HG03045 (cell line): Measurements from ENCODE around the gene PTPRM.

Source experiments
- ATAC-seq: cut with Tn5 transposase; IDR thresholded peaks from one replicate; pipeline ENCODE4 v1.9.1; 2021; ENCODE audit warnings: mild to moderate bottlenecking, moderate library complexity; ENCODE audit not compliant: unreplicated experiment

PTPRM gene

DNA sequence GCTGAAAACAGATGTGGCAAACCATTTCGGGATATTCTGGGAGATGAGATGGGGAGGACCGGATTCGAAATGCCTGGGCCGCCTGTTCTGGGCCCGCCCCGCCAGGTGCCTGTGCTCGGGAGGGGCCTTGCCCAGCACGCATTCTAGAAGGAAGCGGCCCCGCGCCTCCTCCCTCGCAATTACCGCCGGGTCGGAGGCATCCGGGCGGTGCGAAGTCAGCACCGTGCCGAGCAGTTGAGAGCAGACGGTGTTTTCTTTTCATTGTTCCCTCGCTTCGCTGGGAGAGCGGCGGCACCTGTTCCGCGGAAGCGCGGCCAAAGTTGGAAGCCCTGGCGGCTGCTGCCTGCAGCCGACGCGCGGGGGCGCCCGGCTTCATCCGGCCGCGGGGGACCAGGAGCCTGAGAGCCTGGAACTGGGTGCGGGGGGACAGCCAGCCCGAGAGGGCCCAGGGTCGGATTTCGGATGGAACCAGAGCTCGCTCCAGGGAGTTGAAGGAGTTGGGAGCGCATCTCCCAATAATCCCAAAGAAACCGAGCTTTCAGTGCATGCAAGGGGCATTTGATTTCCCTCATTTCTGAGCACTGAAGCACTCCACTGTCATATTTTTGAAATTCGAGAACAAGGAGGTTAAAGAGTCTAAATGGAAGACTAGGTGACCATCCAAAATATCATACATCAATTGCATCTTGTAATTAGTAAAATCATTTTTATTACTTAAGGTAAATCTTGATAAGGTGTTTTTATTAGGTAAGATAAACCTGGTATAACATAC lies 800.3 kb downstream of the PTPRM start:
- ATAC-seq = no peak

DNA sequence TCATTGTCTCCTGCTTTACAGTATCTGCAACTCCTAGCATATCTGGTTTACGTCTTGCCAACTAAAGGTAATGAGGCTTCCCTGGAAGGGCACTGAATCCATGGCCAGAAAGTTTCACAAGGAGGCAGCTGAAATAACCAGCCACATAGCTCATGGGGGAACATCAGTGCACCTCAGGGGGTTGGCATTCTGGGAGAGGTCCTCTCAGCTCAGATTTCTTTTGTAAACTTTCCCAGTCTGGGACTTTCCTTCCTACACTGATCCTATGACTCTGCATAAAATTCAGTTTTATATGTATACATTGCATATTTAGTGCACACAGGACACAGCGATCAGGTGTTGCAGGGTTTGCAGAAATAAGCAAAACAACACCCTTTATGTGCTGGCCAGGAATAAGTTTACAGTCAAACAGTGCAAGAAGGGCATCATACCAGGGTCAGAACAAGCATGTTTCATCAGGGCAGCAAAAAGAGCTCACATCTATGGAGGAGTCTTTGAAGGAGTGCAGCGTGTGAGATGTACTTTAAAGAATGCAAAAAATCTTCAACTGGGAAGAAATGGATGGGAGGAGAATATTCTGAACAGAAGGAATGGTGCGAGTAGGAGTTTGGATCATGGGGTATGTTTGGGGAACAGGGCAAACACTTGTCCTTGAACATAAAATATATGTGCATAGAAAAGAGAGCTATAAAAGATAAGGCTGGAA lies 801.5 kb downstream of the PTPRM start:
- ATAC-seq = no peak

DNA sequence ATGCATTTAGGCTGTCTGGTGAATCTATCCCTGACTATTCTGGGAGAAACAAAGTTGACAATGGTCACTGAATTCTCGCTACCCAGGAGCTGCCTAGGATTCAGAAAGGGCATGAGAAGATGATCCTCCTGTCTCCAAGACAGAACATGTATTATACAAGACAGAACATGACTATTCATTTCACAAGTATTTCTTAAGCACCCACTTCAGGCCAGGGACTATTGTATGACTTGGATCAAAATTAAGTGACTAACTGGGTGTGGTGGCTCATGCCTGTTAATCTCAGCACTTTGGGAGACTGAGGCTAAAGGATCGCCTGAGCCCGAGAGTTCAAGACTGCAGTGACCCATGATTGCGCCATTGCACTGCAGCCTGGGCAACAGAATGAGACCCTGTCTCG lies 806.4 kb downstream of the PTPRM start:
- ATAC-seq = no peak

DNA sequence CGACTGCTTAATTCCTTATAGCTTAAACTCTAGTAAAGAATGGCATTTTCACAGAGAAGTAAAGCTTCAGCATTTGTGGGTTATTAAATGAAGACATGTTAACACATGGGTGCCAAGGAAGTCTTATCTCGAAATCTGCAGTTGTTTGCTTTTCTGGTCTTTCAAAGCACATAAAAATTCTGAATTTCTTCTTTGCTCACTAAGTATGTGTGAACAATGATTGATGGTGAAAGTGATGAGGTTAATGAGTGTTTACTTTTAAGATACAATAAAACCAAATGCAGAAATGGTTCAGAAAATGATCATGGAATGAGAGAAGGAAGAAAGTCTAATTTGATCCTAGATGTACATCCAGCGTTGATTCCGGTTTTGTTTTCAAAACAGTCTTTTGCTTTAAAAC lies 807.6 kb downstream of the PTPRM start:
- no peak for ATAC-seq

DNA sequence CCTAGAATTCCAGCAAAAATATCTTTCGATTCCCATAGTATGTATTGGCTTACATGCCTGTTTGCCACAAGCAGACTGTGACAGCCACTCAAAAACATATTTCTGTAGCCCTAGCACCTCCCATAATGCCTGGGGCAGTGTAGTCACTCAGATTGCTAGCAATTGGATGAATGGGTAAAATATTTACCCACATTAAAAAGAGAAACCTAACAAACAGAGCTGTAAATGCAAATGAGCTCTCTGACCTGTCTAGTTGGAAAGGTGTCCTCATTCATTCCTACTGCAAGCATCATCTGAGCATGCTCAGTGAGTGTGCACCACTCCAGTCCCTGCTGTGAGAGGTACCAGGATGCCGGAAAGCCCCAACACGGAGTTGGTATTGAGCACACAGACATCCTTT lies 808.1 kb downstream of the PTPRM start:
- ATAC-seq = no peak

DNA sequence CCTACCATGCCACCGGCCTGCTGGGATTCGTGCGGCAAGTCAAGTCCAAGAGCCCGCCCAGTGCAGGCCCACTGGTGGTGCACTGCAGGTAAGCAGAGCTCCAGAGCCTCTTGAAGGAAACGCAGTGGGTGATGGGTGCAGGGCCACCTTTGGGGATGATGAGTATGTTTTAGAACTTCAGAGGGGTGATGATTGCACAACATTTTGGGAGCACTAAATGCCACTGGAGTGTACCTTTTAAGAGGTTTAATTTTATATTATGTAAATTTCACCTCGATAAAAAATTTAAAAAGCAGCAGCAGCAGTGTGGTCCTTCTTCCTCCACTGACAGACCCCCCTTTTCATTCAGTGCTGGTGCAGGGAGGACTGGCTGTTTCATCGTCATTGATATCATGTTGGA lies 809.0 kb downstream of the PTPRM start:
- no peak for ATAC-seq

DNA sequence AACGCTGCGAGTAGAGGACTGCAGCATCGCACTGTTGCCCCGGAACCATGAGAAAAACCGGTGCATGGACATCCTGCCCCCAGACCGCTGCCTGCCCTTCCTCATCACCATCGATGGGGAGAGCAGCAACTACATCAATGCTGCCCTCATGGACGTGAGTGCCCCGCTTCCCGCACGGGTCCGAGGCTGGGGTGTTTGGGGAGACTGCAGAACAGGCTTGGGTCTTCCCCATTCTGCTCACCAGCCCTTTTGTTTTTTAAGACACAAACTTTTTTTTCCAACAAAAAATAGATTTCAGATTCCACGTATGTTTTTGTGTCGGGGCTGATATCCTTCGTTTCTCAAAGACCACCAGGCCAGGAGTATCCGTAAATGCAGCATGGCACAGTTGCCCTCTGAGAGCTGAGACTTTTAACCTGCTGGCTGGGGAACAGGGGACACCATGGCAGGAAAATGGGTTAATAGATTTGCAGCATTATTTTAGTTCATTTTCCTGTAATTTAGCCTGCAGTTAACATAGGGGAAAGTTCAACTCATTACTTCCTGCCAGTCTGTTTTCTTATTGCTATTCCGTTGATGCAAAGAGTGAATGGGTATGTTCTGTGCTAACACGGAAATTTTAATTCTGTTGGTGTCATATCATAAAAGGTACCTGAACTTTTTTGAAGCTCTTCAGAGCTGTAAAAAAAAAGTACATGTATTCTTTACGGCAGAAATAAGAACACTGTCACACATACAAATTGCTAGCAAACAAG lies 812.2 kb downstream of the PTPRM start:
- no peak for ATAC-seq

DNA sequence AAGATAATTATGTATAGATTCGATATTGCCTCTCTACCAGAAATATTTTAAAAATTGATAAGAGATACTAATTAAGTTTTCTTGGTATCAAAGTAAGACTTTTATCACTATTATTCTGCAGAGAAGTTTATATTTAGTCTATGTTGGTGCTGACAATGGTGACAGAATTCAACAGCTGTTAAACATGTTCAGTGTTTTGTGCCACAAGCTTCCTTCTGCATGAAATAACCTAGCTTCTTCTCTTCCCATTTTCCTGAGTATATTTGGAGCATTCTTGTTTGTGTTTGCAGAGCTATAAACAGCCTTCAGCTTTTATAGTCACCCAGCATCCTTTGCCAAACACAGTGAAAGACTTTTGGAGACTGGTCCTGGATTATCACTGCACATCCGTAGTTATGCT lies 812.9 kb downstream of the PTPRM start:
- ATAC-seq = no peak

DNA sequence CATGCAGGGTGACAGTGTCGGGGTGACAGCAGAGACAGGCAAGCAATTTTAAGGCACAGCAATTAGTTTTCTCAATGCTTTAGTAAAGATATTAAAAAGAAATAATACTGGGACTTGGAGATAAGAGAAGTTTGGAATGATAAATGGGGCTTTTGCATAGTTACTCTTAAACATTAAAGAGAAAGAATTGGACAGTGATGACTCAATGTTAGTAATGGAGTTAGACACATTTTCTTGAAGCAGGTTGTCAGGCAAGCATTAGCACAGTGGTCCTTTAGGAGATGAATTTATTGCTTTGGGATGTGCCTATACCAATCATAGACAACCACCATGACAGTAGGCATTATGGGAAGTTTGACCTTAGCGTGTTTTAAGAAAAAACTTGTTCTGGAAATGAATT lies 813.8 kb downstream of the PTPRM start:
- no peak for ATAC-seq

DNA sequence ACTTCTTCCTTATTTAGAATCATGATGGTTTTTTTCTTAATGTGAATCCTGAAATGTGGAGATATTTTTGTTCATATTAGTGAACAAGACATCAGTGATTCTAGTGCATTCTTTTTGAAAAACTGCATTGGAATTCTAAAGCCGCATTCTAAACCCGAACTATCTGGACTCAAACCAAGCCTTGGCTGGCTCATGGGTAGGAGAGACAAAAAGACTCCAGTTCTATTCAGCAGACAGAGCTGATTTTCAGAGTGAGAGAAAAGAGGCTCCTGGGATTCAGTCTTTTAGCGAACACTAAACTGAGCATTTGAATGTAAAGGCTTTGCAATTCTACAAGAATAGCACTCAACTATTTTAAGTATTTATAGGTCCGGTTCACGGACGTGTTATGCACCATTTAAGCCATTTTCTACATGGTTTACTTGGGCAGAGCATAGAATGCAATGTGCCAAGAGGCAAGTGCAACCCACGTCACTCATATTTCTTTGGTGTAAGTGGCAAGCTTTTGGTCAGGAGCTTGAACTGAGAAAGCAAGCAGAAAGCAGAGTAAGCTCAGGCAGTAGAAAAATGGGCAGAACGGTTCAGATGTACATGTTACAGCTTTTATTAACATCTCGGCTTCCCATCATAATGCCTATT lies 814.8 kb downstream of the PTPRM start:
- no peak for ATAC-seq

DNA sequence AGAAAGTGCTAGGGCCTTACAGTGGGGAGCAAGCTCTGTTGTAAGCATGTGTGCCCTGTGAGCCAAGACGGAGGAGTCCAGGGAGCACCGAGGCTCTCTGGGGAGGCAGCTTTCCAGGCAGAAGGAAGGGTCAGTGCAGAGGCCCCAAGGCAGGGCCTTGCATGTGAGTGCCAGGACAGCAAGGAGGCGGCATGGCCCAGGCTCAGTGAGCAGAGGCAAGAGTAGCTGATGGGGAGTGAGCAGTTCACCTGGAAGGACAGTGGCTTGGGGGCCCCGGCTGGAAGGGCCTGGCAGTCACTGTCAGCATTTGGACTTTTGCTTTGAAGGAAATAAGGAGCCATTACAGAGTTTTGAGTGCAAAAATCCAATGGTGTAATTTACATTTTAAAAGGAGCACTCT lies 818.3 kb downstream of the PTPRM start:
- no peak for ATAC-seq

DNA sequence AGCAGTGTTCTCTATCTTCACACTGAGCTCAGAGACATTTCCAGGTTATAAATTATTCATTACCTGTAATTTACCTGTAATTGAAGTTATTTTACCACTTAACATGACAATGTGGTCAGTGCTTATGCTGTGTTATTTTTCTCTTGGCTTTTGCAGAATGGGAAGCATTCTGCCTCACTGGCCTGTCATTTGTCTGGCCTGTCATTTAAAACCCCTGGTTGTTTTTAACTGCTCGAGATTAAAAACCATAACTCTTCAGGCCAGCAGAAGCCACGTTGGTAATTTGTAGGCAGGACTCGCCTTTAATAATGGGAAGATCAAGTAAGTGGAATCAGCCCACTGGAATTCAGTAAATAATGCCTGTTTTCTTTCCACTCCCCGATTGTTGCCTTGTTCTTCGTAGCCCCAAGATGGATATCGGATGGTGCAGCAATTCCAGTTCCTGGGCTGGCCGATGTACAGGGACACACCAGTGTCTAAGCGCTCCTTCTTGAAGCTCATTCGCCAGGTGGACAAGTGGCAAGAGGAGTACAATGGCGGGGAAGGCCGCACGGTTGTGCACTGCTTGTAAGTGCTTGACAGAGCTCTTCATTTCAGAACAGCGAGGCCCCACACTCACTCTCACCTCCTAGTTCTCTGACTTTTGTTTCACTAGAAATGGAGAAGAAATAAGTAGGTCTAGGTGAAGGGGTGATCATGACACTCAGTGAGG lies 819.7 kb downstream of the PTPRM start:
- ATAC-seq = no peak

DNA sequence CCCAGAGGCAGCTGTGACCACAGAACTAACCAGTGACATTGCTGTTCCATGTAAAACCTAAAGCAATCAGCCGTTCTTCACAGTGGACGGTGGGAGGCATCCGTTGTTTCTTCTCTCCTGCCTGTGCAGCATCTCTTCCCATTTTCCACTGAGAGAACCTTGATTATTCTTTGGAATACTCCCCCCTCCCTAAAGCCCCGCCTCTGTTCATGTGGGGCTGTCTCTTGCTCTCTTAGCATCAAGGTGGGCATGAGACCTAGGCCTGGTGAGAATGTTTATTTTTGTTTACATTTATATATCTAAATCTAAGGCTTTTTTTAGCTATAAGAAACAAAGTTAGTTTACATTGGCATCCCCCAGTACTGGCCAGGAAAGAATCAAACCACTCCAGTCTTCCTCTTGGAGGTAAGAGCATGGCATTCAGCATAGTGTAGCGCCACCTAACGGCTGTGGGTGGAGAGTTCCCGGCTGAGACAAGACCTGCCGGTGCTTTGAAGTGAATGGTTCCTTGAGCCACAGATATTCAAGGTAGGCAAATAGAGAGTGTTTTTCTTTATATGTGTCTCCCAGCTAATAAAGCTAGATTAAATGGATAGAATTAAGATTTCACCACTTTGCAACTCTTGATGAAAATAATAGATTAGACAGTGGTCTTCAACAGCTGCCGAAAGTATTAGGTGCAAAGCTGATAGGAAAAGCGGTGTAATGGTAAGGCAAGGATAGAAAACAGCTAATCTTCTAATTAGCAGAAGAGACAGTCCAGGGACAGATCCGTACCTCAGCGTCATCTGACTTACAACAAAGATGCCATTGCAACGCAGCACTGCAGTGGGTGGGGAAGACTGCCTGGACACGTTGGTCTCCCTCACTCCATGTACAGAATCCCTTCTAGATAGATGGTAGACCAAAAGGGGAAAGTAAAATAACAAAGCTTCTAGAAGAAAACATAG lies 822.5 kb downstream of the PTPRM start:
- ATAC-seq = no peak

DNA sequence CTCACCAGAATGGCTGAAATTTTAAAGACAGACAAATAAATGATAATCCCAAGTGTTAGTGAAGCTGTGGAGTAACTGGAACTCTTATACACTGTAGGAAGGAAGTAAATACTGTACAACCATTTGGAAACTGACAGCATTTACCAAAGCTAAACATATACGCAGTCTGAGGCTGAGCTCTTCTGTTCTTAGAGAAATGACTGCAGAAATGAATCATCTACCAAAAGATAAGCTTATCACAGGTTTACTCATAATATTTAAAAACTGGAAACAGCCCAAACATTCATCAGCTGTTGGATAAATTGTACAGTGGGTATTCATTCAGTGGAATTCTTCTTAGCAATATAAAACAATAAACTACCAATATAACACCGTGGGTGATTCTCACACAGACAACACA lies 824.0 kb downstream of the PTPRM start:
- ATAC-seq = no peak

DNA sequence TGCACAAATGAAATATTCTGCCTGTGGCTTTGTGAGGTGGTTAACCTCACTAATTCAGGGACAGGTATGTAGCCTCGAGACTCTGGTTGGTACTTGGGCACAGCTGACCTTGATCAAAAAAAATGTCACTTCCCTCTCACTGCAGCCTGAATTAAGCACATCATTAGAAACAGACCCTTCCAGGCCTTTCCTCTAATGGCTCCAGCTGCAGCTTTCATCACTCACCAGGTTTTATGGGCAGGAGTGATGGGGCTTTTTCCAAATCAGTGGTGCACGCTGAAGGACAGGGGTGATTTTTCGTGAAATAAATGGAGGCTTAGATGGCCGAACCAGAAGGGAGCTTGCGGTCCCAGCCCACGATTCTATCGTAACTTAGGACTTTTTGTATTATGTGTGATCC lies 829.1 kb downstream of the PTPRM start:
- ATAC-seq = no peak

DNA sequence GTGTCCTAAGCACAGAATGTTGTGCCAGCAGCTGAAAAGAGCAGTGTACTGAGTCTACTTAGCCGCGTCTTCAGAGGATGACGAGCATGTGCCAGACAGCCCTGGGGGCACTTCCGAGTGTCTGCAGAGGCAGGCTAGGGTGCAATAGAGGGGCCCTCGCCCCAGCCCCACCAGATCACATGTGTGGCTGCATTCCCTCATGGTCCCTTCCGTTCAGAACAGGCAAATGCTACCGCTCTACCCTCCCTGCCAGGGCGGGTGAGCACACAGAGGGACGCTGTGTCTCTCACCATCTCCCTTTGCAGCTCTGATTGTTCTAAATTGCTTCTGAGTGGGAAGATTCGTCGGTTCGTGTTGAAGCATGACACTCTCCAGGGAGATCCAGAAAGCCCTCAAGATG lies 829.9 kb downstream of the PTPRM start:
- no peak for ATAC-seq

DNA sequence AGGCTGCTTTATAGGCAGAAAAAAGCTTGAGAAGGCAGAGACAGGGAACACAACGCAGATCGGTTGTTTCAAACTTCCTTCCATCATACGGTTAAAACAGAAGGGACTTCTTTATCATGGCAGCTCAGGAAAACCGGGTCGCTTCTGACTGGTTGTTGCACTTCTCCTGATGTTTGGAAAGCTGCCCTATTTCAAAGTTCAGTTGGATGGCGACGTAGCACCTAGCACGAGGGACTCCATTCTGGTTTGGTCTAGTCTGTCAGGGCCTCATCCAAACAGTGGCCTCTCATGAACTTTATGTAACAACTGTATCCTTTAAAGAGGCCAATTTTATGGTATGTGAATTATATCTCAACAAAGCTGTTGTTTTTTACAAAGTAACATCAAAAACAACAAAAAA lies 832.0 kb downstream of the PTPRM start:
- no peak for ATAC-seq

DNA sequence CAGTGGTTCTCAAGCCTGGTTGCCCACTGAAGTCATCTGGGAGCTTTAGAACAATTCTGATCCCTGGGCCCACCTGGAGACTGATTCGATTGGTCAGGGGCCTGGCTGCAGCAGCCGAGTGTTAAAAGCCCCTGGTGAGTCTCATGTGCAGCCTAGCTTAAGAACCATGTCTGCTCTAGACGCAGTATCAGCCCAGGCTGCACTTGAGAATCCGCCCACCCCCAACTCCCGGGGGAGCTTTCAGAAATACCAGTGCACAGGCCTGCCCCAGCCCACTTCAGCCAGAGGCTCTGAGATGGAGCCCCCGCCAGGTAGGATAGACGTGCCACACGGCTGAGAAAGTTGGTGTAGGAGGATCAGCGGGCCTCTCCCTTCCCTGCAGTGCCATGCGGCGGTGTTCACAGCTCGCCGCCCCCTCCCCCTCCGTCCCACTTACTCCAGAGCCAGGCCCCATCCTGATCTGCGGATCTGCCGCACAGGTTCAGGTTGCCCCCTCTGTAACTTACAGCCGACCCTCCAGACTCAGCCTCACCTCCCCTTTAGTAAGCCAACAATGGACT lies 833.2 kb downstream of the PTPRM start:
- no peak for ATAC-seq

DNA sequence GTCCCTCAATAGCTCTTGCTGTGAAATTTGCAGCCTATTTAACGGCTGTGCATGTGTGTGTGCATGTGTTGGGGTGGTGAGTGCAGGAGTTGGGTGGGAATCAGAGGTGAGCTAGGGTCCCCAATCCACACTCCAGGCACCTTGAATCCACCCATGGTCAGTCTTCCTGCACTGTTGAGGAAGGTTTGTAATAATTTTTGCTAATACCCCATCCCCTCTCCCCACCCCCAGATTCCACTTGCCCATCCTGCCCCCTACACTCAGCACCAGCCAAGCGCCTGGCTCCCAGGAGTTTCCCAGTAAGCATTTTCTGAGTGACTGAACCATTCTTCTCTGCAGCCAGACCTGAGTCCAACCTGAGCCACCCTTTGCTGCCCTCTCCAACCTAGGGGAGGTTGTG lies 833.7 kb downstream of the PTPRM start:
- no peak for ATAC-seq
